Stimulated activated CD4-positive, alpha-beta T cell treated with anti-CD3 and anti-CD28 coated beads, Interleukin-1b, Interleukin-23, amount 100 ng/mL, for 48 hours (primary cell): ENCODE results near the gene FANCE.

Source experiments
- DNase-seq: peaks from one replicate; pipeline ENCODE4 v3.0.0-alpha.2; 2020

The FANCE gene

GRCh38 chr6:35468980-35469750, 17.0 kb downstream of the FANCE start:
- no peak for DNase-seq

GRCh38 chr6:35469751-35470662, 17.9 kb downstream of the FANCE start:
- DNase-seq, result no peak

DNA sequence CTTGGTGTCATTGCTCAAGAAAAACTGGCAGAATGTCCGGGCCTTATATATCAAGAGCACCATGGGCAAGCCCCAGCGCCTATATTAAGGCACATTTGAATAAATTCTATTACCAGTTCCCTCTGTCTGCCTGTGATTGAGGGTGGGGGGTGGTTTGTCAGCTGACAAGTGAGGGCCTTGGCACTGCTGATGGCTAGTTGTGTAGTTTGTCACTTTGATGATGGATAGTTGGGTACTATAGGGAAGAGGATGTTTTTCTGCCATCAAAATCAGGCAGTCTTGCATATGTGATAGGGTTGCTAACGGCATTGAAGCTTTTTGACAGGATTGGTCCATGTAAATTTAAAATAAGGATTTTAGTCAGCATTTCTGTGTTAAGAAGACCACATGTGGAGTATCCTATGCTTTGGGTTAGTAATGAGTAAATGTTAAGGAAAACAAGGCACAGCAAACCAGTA, 18.6 kb downstream of the FANCE start:
- no peak for DNase-seq

DNA sequence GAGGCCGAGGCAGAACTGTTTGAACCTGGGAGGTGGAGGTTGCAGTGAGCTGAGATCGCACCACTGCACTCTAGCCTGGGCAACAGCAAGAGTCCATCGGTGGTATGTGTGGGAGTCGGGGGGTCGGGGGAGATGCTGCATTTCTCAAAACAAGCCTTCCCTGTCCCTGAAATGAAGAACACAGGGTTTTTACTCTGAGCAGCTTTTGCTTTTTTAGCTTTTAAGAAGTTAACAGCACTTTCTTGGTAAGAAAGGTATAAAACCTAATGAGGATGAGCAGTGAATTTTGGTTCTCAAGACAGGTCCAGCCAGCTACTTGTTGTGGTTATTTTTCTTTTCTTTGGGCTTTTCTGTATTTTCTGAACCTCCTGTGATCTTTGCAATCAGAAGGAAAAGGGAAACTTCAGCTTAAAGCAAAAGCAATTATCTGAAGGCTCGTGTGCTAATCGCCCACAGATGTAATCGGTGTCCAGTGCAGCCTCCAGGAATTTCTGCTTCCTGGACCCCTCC, 19.8 kb downstream of the FANCE start:
- DNase-seq, result no peak

DNA sequence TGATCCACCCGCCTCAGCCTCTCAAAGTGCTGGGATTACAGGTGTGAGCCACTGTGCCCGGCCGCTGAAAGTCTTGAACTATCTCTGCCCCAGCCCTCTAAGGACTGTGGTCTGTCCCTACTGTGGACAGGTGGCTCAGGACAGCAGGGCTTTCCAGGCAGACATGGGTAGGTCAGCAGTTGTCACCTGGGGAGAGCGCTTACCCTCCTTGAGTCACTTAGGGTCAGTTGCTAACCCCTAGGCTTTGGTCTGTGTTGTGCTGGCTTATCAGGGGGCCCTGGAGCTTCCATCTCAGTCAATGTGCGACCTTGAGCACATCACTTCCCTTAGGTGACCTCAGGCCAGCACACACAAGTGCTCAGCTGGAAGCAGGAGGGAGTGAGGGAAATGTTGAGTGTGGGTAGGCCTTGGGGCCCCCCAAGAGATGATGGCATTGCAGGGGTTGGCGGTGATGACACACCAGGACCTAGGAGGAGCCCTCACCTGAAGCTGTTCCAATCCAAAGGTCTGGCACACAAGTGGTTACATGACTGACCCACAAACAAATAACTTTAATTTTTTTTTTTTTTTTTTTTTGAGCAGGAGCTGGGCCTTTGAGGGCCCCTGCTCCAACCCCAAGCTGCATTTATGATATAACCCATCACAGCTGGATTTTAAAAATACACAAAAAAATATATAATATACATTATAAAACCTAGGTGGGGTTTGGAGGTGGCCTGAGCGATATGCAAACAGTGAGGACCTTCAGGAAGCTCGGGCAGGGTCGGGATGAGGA, 21.1 kb downstream of the FANCE start:
- DNase-seq, result peak; percentile 35

DNA sequence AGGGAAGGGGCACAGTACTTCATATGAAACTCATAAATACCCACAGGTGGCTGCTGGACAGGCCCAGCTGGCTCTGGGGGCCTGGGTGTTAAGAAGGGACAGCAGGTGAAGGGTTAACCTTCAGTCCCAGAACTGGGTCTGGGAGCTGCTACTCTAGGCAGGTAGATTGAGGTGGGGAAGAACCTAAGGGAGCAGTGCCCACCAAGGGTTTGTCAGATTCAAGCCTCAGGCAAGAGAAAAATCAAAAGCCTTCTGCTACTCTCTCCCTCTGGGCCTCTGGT, 21.7 kb downstream of the FANCE start:
- DNase-seq, result no peak

GRCh38 chr6:35474131-35474941, 22.2 kb downstream of the FANCE start:
- no peak for DNase-seq

- no peak for DNase-seq
Measured at GRCh38 chr6:35474942-35475570, 22.9 kb downstream of the FANCE start.

DNA sequence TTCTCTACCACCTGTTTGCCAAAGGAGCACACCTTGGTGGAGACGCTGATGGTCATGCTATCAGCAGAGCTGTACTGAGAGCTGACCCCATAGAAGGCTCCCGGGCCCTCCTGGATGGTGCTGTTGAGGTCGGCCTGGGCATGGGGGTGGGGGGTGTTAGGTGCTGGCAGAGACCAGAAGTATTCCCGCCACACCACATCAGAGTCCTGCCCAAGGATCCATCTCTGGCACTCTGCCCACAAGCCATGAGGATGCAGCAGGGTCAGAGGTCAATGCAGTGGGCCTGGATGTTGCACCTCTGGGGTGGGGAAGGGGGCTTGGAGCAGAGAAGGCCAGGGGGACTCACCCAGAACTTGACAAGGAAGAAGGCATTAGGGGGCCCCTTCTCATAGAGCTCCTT, 23.4 kb downstream of the FANCE start:
- DNase-seq, result no peak

DNA sequence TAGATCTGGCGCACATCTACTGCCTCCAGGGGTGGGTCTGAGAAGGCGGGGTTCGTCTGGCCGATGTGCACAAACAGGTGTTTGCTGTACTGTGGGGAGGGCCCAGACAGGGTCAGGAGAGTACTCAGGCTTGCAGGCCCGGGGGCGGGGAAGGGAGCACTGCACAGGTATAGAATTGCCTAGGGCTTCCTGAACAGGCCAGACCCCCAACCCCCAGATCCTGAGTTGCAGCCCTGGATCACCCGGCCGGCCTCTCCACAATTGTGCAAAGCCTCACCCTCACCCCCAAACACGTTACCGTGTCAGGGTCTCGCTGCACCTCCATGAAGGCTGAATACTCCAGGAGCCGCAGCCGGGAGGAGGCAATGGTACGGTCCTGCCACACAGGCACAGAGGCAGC, 23.9 kb downstream of the FANCE start:
- DNase-seq, result no peak

- DNase-seq, result no peak
Measured at GRCh38 chr6:35477028-35477427, 24.9 kb downstream of the FANCE start.

DNA sequence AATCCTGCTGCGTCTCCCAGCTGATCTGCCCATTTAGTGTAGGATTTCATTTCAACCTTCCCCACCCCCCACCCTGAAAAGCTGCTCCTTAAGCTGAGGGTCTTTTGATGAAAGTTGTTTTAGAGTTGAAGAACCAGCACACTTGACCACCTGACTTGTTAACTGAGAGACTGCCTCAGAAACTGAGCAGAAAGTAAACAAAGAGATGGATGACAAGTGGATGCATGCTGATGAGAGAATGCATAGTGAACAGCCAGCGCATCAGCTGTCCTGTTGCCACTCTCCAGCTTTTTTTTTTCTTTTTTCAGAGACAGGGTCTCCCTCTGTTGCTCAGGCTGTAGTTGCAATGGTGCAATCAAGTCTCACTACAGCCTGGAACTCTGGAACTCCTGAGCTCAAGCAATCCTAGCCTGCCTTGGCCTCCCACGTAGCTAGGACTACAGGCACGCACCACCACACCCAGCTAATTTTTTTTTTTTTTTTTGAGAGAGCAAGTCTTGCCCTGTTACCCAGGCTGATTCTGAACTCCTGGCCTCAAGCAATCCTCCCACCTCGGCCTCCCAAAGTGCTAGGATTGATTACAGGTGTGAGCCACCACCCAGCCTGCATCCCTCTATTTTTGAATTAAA, 25.5 kb downstream of the FANCE start:
- no peak for DNase-seq

- DNase-seq, result no peak
Measured at GRCh38 chr6:35478259-35478658, 26.1 kb downstream of the FANCE start.

DNA sequence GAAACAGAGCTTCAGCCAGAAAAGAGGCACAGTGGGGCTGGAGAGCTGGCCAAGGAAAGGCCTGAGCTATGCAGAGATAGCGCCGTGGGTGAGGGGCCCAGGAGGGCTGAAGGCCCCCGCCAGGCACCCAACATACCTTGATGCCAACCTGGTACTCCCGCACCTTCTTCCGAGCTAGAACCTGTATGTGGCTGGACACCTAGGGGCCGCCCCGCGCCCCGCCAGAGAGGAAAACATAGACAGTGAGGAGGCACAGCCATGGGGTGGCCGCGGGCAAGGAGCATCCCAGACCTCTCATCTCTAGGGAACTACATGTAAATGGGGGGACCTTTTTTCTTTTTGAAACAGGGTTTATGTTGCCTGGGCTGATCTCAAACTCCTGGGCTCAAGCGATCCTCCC, 28.0 kb downstream of the FANCE start:
- DNase-seq, result no peak

GRCh38 chr6:35481226-35481625, 29.1 kb downstream of the FANCE start:
- DNase-seq, result no peak

DNA sequence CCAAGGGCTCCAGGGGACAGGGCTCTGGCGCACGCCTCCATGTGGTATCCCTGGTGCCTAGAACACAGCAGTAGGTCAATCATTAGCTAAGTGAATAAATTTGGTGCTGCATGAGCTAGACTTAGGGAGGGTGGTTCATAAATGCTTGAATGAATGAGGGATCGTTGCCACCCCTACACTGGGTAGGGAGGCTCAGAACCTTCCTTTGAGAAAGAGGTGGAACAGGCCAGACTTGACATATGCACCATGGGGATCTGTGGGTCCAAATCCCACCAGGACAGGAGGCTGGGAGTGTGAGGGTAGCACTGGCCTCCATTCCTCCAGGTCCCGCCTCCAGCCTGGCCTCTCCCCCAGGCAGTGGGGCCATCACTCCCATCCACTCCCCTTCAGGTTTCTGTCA, 30.9 kb downstream of the FANCE start:
- no peak for DNase-seq

DNA sequence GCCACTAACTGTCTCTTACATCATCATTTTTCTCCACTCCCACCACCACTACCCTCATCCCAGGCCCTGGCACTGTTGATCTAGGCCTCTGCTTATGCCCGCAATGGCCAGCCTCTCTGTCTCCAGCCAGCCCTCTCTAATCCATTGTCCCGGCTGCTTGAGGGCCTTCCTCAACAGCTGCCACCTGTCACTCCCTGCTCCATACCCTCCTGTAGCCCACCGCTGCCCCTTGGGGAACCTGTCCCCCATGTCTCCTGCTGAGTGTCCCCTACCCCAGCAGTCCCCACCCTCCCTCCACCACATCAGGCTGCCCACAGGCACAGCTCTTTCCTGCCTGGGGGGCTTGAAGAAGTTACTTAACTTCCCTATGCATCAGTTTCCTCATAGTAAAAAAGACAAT, 31.4 kb downstream of the FANCE start:
- DNase-seq, result no peak

GRCh38 chr6:35483893-35484645, 31.9 kb downstream of the FANCE start:
- DNase-seq, result no peak

GRCh38 chr6:35484921-35485392, 32.8 kb downstream of the FANCE start:
- DNase-seq, result no peak

DNA sequence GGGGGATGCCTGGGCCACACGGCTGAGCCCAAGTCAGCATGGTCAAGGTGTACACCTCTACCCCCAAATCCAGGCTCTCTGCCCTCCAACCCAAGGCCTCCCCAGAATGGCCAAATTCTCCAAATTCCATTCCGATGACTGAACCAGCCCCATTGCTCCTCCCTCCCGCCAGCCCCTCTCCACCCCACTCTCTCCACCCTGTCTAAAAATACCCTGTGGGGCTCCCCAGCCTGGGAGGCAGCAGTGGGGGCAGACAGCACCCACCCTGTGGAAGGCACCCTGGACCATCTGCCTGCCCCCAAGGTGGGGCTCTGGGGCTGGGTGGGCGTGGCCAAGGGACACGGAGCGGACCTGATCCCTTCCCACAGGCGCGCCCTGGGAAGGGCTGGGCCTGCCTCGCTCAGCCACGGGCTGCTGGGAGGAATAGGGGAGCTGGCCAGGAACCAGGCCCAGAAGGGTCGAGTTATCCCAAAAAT, 33.3 kb downstream of the FANCE start:
- no peak for DNase-seq
